HK-2 (cell line): ENCODE measurements around the gene FXYD3.

Source experiments
- DNase-seq: peaks from one replicate; pipeline ENCODE4 v3.0.0-alpha.2; 2018; ENCODE audit not compliant: unreplicated experiment

The FXYD3 gene, protein sequence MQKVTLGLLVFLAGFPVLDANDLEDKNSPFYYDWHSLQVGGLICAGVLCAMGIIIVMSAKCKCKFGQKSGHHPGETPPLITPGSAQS

DNA sequence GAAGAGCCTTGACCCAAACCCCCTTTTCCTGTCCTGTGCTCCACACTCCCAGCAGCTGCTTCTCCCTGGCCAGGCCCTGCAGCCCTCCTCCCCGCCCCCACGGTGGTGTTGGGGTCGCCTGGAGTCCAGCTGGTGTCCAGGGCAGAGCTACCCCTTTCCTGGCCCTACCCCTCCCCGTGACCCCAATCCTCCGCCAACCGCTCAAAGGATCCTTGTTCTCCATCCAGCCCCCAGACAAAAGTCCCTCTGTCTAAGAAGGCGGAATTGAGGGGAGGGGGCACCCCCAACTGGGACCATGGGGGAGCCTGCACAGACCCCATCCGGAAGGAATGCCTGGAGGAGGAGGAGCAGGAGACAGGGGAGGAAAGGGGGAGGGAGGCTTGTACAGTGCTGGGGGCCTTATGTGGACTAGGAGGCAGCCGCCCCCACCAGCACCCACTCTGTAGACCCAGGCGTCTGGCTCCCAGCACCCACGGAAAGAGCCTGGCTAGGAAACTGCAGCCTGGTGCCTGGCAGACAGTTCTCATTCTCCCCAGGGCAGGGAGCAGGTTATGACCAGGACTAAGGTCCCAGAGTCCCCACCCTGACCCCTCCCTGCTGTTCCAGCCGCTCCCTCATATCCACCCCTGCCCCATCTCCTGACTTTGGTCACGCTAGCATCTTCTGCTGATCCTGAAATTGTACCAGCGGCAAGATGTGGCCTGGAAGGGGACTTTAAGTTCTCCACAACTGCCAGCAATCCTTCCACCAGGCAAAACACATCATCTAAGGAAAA lies at the start of gene FXYD3:
TSS of gene FXYD3 (plus strand) at position 647 of the 775 bp plus-strand sequence. CDS start 3,554 bp downstream, outside the sequence.
- no peak for DNase-seq

DNA sequence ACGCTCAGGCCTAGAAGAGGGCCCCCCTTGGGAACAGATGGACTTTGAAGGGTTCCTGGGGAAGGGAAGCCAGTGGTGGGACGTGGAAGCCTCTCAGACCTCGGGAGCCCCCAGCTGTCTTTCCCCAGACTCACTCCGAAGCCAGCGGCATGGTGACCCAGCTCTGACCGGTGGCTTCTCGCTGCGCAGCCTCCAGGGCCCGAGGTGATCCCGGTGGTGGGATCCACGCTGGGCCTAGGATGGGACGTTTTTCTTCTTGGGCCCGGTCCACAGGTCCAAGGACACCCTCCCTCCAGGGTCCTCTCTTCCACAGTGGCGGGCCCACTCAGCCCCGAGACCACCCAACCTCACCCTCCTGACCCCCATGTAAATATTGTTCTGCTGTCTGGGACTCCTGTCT lies 49.5 kb upstream of the FXYD3 start:
- DNase-seq: no peak

DNA sequence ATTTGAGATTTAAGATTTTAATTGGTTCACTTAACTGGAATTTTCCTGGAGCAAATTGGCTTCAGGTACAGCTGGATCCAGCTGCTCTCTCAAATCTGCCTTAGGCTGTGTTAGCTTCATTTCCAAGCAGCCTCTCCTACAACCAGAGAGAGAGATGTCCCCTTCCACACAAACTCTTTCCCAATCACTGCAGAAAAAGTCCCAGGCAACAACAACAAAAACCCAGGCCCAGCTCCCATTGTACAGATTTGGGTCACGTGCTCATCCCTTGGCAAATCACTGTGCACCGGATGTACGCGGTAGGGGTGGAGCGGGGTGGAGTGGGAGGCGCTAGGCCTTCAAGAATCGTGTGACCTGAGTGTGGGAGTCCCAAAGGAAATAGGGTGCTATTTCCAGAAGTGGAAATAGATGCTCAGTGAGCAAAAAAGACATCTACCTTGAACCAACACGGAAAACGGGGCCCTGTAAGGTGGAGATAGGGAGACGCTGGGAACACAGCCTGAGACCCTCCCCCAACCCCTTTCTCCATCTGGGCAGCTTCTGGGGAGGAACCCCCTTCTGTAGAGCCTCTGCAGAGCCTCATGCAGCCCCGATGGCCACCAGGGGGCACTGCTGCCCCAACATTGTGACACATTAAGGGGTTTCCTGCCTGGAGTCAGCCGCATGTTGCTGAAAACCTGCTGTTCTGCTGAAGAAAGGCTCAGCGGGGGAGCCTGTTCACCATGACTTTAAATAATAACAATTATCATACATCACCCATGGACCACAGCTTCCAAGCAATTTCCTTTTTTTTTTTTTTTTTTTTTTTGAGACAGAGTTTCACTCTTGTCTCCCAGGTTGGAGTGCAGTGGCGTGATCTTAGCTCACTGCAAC lies 48.7 kb upstream of the FXYD3 start:
- DNase-seq: peak; percentile 74

DNA sequence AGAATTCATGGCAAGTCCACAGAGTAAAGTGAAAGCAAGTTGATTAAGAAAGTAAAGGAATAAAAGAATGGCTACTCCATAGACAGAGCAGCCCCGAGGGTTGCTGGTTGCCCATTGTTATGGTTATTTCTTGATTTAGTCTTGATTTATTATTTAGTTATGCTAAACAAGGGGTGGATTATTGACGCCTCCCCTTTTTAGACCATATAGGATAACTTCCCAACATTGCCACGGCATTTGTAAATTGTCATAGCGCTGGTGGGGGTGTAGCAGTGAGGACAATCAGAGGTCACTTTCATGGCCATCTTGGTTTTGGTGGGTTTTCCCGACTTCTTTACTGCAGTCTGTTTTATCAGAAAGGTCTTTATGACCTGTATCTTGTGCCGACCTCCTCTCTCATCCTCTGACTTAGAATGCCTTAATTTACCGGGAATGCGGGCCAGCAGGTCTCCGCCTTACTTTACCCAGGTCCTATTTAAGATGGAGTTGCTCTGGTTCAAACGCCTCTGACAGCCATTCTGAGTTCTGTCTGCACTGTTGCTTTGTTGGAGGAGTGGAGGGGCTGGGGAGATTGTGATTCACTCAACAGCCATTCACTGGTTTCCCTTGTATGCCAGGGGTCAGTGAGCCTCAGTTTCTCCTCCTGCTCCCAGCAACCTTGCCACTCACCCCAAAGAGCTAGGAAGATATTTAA lies 46.5 kb upstream of the FXYD3 start:
- DNase-seq: no peak

DNA sequence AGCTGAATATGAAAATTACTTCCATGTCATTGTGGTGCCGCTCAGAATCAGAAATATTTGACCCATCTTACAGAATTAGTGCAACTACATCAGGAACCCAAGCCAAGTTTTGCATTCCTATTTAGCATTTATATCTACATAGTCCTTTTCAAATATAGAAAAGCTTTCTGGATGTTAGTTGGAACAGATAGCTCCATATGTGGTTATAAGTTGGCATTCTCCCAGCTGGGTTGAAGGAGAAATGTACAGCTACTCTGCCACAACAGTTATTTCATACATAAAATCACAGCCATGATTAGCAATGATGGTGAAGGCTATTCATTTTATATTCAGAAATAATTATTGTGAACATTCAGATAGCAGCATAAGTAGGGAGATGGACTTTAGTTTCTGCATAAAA lies 45.9 kb upstream of the FXYD3 start:
- no peak for DNase-seq

DNA sequence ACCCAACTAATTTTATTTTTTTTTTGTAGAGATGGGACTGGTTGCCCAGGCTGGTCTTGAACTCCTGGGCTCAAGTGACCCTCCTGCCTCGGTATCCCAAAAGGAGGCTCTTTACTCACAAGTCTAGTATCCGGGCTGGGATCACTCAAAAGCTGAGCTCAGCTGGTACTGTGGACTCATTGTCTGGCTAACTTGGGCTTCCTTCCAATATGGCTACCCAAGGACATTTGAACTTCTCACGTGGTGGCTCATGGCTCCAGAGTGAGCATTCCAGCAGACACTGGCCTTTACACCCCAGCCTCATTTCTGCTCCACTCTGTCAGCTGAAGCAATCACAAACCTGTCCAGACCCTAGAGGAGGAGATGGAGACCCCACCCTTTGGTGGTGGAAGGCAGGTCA lies 45.2 kb upstream of the FXYD3 start:
- no peak for DNase-seq

DNA sequence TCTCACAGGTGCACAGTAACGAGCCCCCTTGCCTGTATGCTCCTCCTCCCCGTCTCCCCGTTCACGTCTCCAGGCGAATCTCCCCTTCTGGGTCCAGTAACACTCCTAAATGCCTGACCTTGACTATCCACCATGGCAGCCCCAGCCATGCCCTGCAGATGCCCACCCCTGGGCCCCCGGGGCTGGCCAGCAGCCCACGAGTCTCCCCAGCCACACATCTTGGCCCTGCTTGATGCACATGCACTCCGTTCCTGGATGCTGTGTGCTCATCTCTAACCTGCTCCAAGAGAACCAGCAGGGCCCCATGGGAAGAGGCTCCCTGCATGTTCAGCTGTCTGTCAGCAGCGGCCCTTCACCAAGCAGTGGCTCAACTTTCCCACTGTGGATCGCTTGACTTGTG lies 42.1 kb upstream of the FXYD3 start:
- DNase-seq: no peak

DNA sequence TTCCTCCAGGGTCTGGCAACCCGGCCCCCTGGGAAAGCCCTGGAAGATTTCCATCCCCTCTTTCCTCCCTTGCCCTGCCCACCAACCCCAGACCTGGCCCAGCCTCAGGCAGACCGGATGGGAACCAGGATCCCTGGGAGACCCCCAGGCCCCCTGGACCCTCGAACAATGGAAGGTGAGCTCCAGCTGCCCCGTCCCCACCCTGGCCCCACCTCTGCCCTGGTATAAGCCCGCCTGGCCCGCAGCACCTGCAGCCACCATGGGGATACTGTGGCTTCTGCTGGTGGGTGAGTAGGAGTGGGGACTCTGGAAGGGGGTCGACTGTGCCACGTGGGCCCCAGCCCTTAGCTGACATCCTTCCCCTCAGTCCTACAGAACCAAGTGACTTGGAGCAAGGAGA lies 41.7 kb upstream of the FXYD3 start:
- DNase-seq: no peak

DNA sequence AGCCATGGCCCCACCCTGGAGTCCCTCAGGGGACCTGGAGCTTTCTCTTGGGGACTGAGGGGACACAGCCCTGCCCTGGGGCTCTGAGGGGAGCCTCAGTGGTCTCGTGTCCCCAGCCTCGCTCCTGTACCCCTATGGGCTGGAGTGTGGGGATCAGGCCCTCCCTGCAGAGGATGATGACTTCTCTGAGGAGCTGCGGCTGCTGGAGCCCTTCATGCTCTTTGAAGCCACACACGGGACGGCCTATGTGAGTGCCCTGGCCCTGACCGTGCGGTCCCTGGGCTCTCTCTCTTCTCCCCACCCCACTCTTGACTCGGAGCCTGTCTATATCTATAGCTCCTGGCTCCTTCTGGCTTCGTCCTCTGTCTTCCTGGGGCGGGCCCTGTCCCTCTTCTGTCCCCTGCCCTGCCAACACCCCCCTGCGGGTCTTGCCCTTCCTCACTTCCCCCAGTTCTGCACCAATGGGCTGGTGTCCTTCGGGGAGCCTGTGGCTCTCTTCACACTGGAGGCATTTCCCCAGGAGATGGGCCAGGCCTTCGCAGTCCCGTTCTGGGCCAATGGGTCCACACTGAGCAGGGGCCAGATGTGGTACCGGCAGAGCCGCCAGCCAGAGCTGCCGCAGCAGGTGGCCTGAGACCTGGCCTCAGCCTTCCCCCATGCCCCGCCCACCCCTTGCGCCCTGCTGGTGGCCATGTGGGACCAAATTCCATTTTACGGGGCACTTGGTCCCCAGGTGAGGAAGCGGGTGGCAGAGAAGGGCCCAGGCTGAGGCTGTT lies 41.0 kb upstream of the FXYD3 start:
- DNase-seq: no peak

DNA sequence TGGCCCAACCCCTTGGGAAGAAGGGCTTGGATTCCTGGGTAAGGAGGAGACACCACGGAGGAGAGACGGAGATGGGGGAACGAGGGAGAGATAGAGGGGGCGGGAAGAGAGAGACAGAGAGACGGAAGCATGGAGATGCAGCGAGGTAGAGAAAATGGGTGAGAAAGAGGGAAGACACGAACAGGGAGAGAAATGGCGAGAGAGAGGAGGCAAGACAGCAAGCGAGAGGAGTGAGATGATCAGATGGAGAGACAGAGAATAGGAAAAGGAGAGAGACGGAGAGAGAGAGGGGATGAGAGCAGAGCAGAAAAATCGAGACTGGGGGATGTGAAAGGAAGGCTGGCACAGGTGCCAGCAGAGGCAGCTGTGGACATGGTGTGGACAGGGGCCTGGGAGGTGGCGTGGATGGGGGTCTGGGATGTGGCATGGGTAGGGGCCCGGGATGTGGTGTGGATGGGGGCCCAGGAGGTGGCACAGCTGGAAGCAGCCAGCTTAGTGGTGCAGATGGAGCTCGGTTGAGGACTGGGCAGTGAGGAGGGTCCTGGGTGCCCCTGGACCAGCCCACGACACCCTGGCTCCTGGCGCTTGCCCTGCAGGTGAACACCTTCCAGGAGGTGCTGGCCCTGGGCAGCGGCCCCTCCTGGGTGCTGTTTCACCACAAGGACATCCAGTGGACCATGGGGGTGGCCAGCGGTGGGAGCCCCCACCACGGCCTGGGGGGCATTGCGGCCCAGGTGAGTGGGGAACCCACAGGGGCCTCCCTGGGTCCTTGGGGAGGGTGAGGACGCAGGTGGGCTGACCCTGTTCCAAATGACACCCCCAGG lies 40.2 kb upstream of the FXYD3 start:
- no peak for DNase-seq

DNA sequence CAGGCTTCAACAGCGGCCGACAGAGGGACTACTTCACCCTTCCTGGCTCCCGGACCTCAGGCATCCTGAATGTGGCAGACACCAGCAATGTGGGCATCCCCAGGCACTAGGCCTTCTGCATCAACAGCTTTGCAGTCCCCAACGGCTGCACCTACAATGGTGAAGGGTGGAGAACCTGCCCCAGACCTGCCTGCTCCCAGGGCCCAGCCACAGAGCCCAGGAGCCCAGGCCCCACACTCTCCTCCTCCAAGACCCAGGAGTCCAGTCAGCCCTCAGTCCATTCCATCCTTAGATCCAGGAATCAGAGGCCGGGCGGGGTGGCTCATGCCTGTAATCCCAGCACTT lies 39.6 kb upstream of the FXYD3 start:
- no peak for DNase-seq

DNA sequence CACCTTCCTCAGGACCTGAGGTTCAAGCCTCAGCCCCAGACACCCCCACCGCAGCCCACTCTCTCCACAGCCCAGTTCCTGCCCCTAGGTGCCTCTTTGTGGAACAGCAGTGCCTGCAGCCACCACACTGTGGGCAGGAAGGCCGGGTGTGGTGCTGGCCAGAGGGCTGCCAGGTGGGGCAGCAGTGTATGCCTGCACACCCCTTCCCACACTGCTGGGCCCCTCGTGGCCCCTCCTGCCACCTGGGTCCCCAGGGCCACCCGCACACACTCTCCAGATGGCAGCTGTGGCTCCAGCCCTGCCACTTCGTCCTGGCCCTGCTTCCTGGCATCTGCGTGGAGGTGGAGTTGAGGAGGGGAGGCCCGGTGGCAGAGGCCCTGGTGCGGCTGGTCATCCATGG lies 39.0 kb upstream of the FXYD3 start:
- no peak for DNase-seq

DNA sequence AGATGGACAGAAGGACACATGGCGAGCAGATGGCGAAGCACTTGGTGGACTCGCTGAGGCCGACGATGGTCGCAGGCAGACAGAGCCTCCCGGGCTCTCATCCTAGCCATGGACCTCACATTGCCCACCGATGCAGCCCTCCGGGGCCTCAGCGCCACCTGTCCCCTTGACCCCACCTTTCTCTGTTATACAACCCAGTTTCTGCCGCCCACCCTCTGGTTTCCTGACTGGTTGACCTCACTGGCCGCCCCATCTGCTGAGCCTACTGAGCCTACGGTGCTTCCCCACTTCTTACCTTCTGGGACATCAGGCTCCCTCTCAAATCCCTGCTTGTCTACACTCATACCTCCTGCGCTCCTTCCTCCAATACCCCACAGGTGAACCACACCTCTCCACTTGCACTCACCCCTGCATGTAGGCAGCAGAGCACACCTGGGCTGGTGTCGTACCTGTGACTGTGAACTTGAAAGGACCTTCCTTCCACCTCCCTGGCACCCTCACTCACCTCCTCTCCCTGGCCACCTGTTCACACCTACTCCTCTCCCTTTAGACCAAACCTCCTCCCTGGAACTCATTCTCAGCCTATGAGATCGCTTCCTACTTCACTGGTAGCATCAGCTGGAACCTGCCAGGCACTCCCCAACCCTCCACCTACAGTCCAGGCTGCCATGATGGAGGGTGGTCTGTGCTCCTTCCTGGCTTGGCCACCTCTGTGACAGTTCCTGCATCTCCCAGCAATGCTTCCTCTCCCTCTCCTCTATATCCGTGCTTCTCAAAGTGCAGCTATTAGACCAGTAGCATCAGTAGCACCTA lies 38.0 kb upstream of the FXYD3 start:
- no peak for DNase-seq

DNA sequence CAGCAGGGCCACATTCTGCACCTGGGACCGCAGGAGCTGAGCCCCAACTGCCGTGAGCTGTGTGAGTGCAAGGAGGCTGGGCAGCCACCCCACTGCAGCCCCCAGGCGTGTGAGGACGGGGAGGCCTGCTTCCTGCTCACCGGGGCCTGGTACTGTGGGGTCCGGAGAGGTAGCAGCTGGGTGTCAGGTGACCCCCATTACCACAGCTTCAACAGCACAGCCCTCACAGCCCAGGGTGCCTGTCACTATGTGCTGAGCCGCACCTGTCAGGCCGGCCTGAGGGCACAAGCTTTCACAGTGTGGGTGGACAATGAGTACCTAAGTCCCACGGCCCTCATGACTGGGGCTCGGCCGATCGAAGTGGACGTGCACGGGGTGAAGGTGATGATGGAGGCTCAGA lies 35.8 kb upstream of the FXYD3 start:
- DNase-seq: no peak

DNA sequence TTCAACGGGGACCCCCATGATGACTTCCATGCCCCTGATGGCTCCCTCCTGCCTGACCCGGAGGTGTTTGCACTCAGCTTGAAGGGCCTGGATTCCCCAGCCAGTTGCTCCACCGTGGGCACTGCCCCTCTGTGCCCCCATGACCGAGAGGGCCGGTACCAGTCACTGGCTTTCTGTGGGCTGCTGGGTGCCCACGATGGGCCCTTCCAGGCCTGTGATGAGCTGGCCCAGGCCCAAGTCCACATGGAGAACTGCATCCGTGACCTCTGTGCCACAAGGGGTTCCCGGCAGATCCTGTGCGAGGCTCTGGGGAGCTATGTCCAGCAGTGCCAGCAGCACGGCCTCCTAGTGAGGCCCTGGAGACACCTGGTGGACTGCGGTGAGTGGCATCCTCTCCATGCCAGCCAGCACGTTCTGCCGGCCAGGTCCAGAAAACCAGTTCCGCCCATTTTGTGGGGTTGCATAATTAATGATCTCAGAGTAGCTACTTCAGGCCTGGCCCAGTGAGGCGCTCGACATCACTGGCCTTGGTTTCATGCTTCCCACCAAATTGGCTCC lies 34.9 kb upstream of the FXYD3 start:
- no peak for DNase-seq

DNA sequence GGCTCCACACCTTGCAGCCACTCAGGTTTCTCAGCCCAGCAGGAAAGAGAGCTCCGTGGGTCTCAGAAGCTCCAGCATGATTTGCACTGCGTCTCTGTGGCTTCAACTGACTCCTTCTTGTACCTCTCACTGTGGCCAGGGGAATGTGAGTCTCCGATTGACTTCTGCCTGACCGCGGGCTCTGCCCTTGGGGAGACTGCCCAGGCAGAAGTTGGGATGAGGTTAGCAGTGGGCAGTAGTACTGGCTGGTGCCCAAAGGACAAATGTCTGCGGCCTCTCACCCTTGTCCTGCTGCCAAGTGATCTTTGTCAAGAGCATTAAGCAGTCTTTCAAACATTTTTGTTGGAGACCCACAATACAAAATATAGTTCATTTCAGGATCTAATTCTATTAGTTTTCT lies 34.4 kb upstream of the FXYD3 start:
- no peak for DNase-seq

DNA sequence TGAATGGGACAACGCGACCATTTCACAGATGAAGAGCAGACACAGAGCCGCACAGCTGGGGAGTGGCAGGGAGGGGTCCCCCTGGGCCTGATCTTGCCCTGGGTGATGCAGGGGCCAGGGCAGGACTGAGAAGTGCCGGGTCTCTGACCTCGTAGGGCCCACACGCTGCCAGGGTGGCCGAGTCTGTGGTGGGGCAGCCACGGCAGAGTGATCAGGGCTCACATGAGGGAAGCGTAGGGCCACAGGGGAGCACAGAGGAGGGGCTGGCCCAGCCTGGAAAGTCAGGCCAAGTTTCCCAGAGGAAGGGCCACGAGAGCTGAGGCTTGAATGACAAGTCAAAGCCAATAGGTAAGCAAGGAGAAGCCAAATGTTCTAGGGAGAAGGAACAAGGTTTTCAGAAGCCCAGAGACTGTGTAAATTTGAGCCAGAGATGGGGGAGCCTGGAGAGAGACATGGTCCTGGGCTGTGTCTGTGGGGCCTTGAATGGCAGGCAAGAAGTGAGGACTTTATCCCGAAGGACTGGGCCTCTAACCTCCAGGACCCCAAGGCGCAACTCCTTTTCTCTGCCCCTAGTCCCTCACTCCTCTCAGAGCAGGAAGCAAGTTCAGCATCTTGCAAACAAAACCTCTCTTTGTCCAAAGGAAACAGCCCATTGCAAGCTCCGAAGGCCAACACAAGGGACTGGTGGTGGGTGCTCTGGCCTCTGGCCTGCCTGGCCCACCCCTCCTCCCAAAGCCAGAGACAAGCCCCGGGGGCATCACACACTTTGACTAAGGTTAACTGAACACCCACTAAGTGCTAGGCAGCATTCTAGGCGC lies 31.7 kb upstream of the FXYD3 start:
- DNase-seq: no peak

DNA sequence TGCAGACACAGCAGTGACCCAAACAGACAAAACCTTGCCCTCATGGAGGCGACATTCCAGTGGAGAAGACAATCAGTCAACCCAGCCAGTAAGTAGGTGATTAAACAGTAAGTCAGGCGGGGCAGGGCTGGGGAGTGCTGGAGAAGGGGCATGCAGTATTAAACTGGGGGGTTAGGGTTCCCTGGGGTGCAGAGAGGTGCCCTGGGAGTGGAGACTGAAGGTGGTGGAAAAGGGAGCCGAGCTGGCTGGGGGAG lies 31.2 kb upstream of the FXYD3 start:
- DNase-seq: no peak

DNA sequence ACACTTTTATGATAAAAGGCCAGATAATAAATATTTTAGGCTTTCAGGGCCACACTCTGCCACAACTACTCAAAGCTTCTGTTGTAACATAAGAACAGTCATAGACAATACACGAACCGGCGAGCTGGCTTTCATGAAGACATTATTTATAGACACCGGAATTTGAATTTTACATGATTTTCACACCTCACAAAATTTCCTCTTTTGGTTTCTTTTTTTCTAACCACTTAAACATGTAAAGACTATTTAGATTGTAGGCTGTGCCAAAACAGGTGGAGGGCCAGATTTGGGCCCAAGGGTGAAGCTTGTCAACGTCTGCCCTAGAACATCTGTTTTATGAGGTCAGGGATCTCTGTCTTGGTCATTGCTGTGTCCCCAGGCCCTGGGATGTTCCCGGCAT lies 29.7 kb upstream of the FXYD3 start:
- DNase-seq: no peak
